ENCODE data around the gene TBX2.

TBX2 gene

DNA sequence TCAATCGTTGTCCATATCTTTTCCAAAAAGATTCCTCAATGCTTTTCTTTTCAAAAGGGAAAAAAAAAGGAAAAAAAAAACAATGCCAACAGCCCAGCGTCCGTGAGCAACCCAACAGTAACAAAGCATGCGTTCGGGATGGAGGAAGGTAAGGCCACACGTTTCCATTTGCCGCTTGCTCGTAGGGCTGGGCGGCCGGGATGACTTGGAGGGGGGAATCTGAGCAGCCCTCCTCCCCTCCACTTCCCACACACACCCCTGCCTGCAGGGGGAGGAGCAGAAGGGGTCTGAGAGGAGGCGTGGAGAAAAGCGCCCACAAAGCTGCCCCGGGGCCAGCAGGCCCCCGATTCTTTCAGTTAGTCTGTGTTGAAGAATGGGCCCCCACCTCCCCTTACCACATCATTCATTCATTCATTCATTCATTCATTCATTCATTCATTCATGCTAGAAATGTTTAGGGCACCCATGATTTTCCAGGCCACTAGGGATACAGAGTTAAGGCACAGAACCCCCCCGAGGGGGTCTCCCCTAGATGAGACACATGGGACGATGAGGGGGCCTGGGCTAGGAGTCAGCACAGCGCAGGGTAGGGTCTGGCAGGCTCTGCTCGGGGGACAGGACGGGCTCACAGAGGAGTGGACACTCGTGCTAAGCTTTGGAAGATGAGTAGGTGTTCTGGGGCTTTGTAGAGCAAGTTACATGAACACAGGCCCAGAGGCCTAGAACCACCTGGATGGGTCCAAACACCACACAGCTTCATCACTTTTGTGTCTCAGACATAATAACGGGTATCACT, 10.9 kb upstream of the TBX2 start:
- DNase-seq = no peak

DNA sequence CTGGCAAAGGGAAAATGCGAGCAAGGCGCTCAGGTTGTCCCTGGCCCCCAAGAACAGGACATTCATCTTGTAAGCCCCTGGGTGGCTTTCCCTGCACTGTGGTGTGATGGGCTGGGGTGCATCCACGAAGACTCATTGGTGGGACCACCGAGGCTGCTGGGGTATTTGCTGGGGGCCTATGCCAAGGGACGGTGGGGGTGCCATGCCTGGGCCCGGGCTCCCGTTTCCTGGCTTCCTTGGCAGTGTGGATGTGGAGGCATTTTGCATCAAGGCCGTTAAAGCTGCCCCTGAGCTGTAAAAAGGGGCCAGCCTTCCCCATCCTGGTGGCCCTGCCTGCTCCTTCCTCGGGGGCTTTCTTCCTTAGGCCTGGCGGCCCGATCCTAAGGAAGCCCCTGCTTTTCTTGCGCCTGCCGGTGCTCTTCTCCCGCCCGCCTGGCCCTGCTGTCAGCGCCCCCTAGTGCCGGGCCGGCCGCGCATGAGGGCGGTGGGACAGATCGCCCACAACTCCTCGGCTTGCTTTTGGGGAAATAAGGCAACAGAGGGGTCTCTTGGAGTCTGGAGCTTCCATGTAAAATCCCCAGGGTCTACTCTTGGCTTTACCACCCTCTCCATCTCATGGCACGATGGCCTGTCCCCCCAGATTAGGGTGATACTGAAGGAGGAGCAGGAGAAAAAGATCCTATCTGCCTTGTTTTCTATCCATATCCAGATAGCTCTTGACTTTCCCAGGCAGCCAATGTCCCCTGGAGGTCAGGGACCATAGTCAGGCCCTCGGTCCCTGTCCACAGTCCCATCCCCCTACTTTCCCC, 9.8 kb upstream of the TBX2 start:
- no peak for DNase-seq

DNA sequence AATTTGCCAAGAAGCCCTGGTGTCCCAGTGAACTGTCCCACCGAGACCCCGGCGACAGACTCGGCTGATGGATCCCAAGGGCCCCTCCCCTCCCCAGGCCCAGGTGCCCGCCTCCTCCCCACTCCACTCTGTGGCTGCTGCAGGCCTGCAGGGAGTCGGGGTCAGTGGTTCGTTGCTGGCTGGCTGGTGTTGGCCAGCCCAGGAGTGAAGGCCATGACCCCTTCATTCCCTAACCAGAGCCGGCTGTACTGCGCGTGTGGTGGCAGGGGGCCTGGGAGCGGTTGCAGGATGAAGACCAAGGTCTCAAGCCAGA, 9.2 kb upstream of the TBX2 start:
- DNase-seq = no peak

DNA sequence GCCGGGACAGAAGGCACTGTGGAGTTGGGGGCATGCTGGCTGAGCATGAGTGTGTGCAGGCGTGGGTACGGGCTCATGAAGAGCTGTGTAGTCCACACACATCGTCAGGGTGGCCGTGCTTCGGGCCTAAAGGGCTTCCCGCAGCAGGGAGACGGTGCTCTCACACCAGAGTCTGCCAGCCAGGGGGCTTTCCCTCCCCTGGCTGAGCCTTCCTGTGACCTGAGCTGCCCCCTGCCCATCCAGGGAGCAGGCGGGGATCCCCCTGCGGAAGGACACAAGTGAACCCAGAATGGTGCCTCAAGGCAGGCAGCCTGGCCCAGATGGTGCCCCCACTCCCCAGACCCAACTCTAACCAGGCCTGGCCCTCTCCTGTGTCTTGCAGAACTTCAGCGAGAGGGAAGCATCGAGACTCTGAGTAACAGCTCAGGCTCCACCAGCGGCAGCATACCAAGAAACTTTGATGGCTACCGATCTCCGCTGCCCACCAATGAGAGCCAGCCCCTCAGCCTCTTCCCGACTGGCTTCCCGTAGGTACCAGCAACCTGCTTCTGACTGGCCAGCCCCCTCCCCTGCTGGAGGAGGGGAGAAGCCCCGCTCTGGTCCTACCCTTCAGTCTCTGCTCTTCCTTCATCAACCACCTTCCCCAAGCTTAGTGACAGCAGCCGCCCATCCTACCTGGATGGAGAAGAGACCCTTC, 7.9 kb upstream of the TBX2 start:
- no peak for DNase-seq

DNA sequence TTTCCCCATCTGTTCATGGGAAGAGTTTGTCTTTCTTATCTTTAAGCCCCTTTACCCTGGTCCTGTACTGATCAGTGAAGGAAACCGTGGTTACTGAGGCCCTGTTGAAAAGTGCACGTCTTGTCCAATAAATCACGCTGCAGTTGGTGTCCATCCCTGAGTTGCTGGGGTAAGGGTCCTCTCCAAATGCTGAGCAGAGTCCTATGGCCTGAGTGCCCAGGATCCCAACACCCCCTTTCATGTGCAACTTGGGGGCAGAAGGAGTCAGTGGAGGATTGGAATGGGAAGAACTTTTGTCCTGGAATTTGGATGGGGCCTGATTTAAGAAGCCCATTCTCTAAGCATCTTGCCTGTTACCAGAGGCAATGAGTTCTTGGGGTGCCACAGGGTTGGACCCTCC, 7.0 kb upstream of the TBX2 start:
- no peak for DNase-seq

DNA sequence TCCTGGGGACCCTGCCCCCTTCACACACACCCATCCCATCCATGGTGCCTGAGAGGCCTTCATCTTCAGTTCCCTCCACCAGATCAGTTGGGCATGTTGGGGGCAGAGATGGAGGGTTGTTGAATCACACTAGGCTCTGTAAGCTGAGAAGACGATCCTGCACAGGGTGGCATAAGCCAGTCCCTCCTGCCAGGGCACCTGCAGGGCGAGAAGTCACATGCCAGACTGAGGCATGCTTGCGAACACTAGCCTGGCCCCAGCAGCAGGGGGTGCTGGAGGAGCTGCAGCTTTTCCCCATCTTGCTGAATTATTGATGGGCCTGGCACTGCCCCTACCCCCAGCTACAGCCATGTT, 6.1 kb upstream of the TBX2 start:
- DNase-seq = no peak

DNA sequence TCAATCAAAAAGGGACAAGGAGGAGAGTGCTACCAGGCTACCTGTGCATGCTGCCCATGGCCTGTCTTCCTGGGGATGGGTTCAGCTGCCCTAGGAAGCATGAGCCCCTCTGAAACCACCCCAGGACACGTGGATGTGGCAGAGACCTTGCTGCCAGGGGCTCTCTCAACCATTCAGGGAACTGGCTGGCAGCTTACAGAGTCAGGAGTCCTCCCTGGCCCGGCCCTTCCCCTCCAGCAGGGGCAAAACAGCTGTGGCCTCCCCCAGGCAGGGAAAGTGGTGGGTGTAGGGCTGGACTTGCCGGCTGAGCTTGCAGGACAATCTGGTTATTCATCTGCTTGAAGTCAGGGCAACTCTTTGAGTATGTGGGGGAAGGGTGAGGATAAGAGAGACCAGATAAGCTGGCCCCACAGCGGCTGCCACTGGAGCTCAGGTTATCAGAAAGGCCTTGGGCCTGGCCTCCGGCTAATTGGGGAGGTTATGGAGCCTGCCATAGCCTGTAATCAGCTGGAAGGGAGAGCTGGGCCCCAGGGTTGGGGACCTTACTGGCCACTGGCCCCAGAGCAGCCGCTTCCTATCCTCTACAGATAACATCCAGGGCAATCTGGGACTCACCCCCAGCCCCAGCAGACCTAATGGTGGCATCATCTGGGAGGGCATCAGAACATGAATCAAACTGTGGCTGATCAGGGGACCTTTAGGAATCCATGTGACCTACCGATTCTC, 5.6 kb upstream of the TBX2 start:
- no peak for DNase-seq

- no peak for DNase-seq
Observed at GRCh38 chr17:61394630-61395408, 4.8 kb upstream of the TBX2 start.

DNA sequence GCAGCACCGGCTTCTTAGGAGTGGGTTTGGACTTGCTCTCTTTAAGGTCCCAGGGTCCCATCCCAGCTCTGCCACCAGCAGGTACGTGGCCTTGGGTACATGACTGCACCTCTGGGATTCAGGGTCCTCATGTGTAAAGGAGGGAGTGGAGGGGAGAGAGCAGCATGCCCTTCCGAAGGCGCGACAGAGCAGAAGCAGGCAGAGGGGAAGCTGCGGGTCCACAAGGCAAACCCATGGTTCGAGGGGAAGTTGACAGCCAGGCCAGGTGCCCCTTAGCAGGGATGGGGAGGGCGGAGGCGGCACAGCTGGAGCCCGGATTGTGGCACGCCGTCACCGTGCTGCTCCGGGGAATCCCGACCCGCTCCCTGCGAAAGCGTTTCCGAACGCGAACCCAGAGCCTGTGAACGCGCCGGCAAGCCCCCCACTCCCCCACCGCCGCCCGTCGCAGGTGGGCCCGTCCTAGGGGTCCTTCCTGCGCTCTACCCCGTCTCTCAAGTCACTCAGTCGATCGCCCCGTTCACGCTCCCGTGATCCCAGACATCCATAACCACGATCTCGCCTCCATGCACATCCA, 4.1 kb upstream of the TBX2 start:
- DNase-seq = no peak

DNA sequence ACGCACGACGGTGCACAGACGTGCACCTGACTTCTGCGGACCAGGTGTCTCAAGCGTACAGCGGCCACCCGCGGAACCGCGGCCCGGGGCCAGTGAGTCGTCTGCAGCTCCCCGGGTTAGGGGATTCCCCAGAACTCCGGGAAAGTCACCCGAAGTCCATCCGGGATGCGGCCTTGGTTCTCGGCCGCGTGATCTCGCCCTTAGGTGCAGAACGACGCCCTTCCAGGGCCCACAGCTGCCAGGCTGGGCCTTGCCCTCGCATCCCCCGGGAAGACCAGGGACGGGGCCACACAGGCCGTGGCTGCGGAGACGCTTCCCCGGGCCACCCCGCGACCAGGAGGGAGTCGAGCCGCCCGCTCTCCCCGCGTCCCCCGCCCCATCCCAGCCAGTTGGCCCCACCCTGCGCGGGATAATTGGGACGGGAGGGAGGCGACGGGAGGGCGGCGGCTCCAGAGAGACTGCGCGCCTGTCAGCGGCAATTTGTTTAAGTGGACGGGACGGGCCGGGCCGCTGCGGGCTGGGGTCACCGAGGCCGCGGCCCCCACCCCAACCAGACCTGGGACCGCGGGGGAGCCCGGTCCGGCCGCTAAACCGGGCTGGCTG, 3.6 kb upstream of the TBX2 start:
- DNase-seq = no peak

- DNase-seq = no peak
Observed at GRCh38 chr17:61396586-61397085, 3.0 kb upstream of the TBX2 start.

DNA sequence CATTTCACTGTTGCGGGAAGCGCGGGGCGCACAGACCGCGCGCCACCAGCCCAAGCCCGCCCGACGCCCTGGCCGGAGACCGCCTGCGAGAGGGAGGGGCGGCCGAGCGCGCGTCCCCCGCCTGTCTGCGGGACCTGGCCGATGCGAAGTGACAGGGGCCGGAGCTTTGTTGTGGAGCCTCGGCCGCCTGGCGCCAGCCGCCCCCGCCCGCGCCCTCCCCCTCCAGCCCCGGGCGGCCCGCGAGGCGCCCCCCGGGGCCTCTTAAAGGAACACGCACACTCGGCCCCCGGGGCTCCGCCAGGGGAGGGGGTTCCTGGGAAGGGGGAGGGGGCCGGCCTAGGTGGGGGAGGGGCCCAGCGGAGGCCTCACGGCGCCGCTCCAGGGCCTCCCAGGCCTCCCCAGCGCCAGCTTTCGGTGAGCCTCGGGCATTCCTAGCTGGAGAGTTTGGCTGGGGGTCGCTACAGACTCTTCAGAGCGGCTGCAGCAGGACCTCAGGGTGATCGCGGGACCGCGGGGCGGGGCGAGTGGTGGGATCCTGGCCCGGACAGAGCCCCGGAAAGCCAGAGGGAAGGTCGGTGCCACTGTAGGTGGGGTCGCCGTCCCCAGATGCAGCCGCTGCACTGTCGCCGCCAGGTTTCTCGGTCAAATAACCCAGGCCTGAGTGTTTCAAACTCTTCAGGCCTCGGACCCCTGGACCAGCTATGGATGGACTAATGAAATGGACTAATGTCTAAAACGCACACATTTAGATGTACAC, 2.4 kb upstream of the TBX2 start:
- DNase-seq = no peak

DNA sequence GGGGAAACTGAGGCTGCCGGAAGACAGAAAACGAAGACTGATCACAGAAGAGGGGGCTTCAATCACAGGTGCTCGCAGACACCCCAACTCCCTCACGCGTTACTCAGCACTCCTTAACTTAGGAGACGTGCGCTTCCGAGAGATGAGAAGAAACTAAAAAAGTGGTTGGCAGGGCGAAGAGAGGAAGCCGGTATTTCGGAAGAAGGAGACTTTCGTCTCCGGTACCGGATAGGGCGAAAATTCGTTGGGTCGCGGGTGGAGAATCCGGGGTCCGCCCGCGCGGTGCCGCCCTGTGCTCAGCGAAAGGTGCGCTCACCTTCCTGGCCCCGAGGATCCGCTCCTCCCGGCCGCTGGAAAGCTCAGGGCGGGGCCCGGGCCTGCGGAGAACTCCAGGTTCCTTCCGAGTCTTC, 917 bp upstream of the TBX2 start:
- DNase-seq = no peak

- no peak for DNase-seq
Observed at GRCh38 chr17:61400066-61400716, 548 bp downstream of the TBX2 start.

GRCh38 chr17:61400717-61401388, 1.2 kb downstream of the TBX2 start:
- no peak for DNase-seq

- no peak for DNase-seq
Observed at GRCh38 chr17:61401389-61402072, 1.9 kb downstream of the TBX2 start.

GRCh38 chr17:61402073-61402541, 2.5 kb downstream of the TBX2 start:
- no peak for DNase-seq

GRCh38 chr17:61402978-61403800, 3.5 kb downstream of the TBX2 start:
- no peak for DNase-seq

All from CD4-positive, alpha-beta T cell treated with Interleukin-4 for 4 hours (primary cell).